Gastrocnemius medialis (tissue), 4 donors: ENCODE measurements around the gene BCL11B. TPM values are rescaled to one million over a fixed set of nuclear protein-coding genes. Genes with fewer than 3 reads are reported as not detected.

Experiments used
- ATAC-seq, 2 donors: fragments of 150-250 bp; one replicate each; pipeline ENCODE4 v1.9.1; 2016
- DNase-seq, 2 donors: peaks; one replicate each; pipeline ENCODE4 v3.0.0-alpha.2; 2019
- H3K27ac ChIP-seq, 4 donors: fragments of 200-600 bp; sonication (generic); 1 replicate in 1 of 4; 2 replicates in 3 of 4; pipeline ENCODE4 v1.5.1; 2016 to 2018; ENCODE audit warnings: mild to moderate bottlenecking in 2 of 4, moderate library complexity in 1 of 4
- H3K27me3 ChIP-seq, 3 donors: fragments of 200-600 bp; sonication (generic) in 2 of 3; 1 replicate in 1 of 3; 2 replicates in 2 of 3; pipeline versions ENCODE4 v1.5.1 to v1.6.0; 2016 to 2019; ENCODE audit warnings: mild to moderate bottlenecking in 1 of 3, moderate library complexity in 1 of 3
- H3K36me3 ChIP-seq, 2 donors: fragments of 200-600 bp; sonication (generic) in 1 of 2; one replicate each; pipeline ENCODE4 v1.5.1; 2017 to 2018
- H3K4me1 ChIP-seq, 2 donors: fragments of 200-600 bp; sonication (generic) in 1 of 2; one replicate each; pipeline ENCODE4 v1.5.1; 2016 to 2017; ENCODE audit warnings: mild to moderate bottlenecking in 2 of 2
- H3K4me3 ChIP-seq, 4 donors: fragments of 200-600 bp; sonication (generic) in 3 of 4; 1 replicate in 1 of 4; 2 replicates in 3 of 4; pipeline ENCODE4 v1.5.1; 2016 to 2019; ENCODE audit warnings: mild to moderate bottlenecking in 2 of 4
- H3K9me3 ChIP-seq, 3 donors: fragments of 200-600 bp; sonication (generic) in 2 of 3; 1 replicate in 1 of 3; 2 replicates in 2 of 3; pipeline ENCODE4 v1.5.1; 2016 to 2019
- CTCF ChIP-seq, 5 experiments: fragments of 450-650 bp in 3 of 5; fragments of 200-600 bp in 2 of 5; sonication (generic) in 2 of 5; IDR thresholded peaks in 4 of 5; conservative IDR thresholded peaks in 1 of 5; 1 replicate in 4 of 5; 2 replicates in 1 of 5; pipeline ENCODE4 v1.5.1; 2016 to 2019; ENCODE audit warnings: antibody characterized with exemption in 5 of 5, mild to moderate bottlenecking in 3 of 5, moderate library complexity in 3 of 5
- POLR2A ChIP-seq, 2 donors: fragments of 450-650 bp; IDR thresholded peaks; one replicate each; pipeline ENCODE4 v1.6.1; 2017; ENCODE audit warnings: antibody characterized with exemption in 2 of 2, mild to moderate bottlenecking in 2 of 2, moderate library complexity in 2 of 2
- in situ Hi-C, 4 donors: fragments of 200-750 bp; cut with MboI; loops; one replicate each; pipeline versions ENCODE4 v1.15.0 to v1.8.0; 2017; ENCODE audit warnings: low sequenced_read_pairs in 4 of 4
- intact Hi-C: fragments of 100-400 bp; cut with DNase I; formaldehyde crosslinking; loops from one replicate; pipeline ENCODE4 v1.15.1; 2023; ENCODE audit warnings: low total_unique reads
- total RNA-seq, 4 donors: library from RNA; depleted of rRNA; stranded (reverse); fragments of >200 nt; gene quantifications; one replicate each; pipeline versions ENCODE4 v1.1.0 to v1.2.3, GENCODE V29; 2016

BCL11B gene
- total RNA-seq, 4 donors from 2014 or later: 0.05 to 0.62 (median 0.18) TPM; not detected in 1

- in situ Hi-C loops: no loop called here
- H3K4me3 ChIP-seq: no peak overlapping the region
- ATAC-seq: peak in 1 of 2 donors; percentile 44
Observed at GRCh38 chr14:99155173-99156089, 116.6 kb downstream of the BCL11B start.

DNA sequence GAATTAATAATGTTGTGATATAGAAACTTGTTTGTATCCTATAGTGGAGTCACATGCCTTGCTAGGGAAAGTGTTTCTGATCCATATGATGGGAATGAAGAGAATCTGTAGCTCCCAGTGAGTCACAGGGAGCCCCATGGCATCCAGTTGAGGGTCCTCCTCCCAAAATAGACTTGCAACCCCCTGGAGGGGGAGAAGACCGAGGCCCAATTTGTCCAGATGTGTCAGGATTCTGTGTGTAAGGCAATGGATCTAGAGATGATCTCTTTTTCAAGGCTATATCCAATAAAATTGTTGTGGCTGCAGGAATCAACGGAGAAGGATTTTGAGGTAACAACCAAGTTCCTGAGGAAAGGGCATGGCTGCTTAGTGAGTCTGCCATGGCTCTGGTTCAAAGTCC is 121.8 kb downstream of the BCL11B start:
- DNase-seq (no peak), ATAC-seq (no peak)
- Histone ChIP-seq H3K9me3 (no peaks in the 10 kb centered on the region), H3K27ac (no peak overlapping the region), H3K4me3 (no peak overlapping the region), H3K27me3 (no peaks in the 10 kb centered on the region), H3K4me1 (peaks cover 2 to 3% of the 10 kb centered on the region in 2 donors), H3K36me3 (no peaks in the 10 kb centered on the region)
- in situ Hi-C loops (no loop called here), intact Hi-C loops (no loop called here)
- TF ChIP-seq CTCF (IDR thresholded peaks at IDR 0.05 in 4 of 5, conservative IDR thresholded peaks at IDR 0.05 in 1 of 5): no peak
- TF ChIP-seq POLR2A (IDR thresholded peaks at IDR 0.05): no peak

More at GRCh38 chr14:99155173-99156089, 116.6 kb downstream of the BCL11B start:
- Histone ChIP-seq H3K9me3 (no peaks in the 10 kb centered on the region), H3K36me3 (no peaks in the 10 kb centered on the region), H3K27ac (no peak overlapping the region), H3K4me1 (peaks cover 10 to 12% of the 10 kb centered on the region in 2 donors), H3K27me3 (no peaks in the 10 kb centered on the region)
- intact Hi-C loops: no loop called here
- TF ChIP-seq CTCF (IDR thresholded peaks at IDR 0.05 in 4 of 5, conservative IDR thresholded peaks at IDR 0.05 in 1 of 5): no peak
- TF ChIP-seq POLR2A (IDR thresholded peaks at IDR 0.05): no peak
- no peak for DNase-seq

- in situ Hi-C loops: no loop called here
- TF ChIP-seq POLR2A (IDR thresholded peaks at IDR 0.05) (no peak), CTCF (IDR thresholded peaks at IDR 0.05 in 4 of 5, conservative IDR thresholded peaks at IDR 0.05 in 1 of 5) (no peak)
- no peaks in the 10 kb centered on the region for H3K4me1 ChIP-seq
- no peaks in the 10 kb centered on the region for H3K36me3 ChIP-seq
- ATAC-seq (no peak), DNase-seq (no peak)
- no peak overlapping the region for H3K27ac ChIP-seq
- H3K9me3 ChIP-seq: no peaks in the 10 kb centered on the region
- intact Hi-C loops: no loop called here
- H3K27me3 ChIP-seq: no peaks in the 10 kb centered on the region
- H3K4me3 ChIP-seq: no peak overlapping the region
Observed at GRCh38 chr14:99148861-99149610, 123.0 kb downstream of the BCL11B start.

DNA sequence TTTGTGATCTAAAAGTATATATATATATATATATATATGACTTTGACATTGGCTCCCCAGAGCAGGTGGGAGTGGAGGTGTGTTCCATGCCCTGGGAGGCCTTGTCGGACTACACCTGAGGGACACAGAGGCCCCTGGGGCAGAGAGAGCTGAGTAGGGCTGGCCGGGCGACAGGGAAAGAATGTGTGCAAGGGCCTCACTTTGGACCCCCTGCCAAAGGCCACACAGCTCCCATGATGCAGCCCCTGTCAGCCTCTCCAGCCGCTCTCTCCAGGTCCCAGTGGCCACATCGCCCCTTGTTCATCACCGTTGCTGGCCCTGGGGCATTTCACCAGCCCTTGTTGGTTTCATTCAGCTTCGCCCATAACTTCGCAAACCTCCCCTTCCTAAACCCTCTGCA is 123.9 kb downstream of the BCL11B start:
- H3K27me3 ChIP-seq: no peaks in the 10 kb centered on the region
- in situ Hi-C loops: no loop called here
- ATAC-seq: no peak

More for the DNA sequence above, 123.9 kb downstream of the BCL11B start:
- Histone ChIP-seq H3K4me1 (no peaks in the 10 kb centered on the region), H3K9me3 (no peaks in the 10 kb centered on the region), H3K36me3 (no peaks in the 10 kb centered on the region), H3K27ac (no peak overlapping the region), H3K4me3 (no peak overlapping the region)
- intact Hi-C loops: no loop called here
- no peak for DNase-seq
- TF ChIP-seq POLR2A (IDR thresholded peaks at IDR 0.05) (no peak), CTCF (IDR thresholded peaks at IDR 0.05 in 4 of 5, conservative IDR thresholded peaks at IDR 0.05 in 1 of 5) (no peak)
